Rectal smooth muscle tissue (tissue), 1 donor: Measurements from ENCODE around the gene SWI5.

ENCODE experiments used
- H3K27ac ChIP-seq: one replicate; pipeline ENCODE4 v1.7.0; 2013; ENCODE audit warnings: low read depth, low read length, inconsistent platforms
- H3K27me3 ChIP-seq: one replicate; pipeline ENCODE4 v1.7.0; 2013; ENCODE audit warnings: low read length; ENCODE audit not compliant: control insufficient read depth, insufficient read depth
- H3K36me3 ChIP-seq: one replicate; pipeline ENCODE4 v1.7.0; 2013; ENCODE audit warnings: low read length; ENCODE audit not compliant: control insufficient read depth, insufficient read depth
- H3K4me1 ChIP-seq: one replicate; pipeline ENCODE4 v1.7.0; 2013; ENCODE audit warnings: low read length; ENCODE audit not compliant: control insufficient read depth, insufficient read depth
- H3K4me3 ChIP-seq: one replicate; pipeline ENCODE4 v1.7.0; 2013; ENCODE audit warnings: low read length
- H3K9ac ChIP-seq: one replicate; pipeline ENCODE4 v1.7.0; 2013; ENCODE audit warnings: low read length

Gene SWI5

GRCh38 chr9:128245421-128246151 lies 30.5 kb upstream of the SWI5 start:
- Histone ChIP-seq H3K27me3 (peaks cover 3% of the 10 kb centered on the region), H3K4me1 (peaks cover 5% of the 10 kb centered on the region), H3K27ac (no peak overlapping the region), H3K4me3 (no peak overlapping the region), H3K9ac (no peak overlapping the region), H3K36me3 (peaks cover 4% of the 10 kb centered on the region)

DNA sequence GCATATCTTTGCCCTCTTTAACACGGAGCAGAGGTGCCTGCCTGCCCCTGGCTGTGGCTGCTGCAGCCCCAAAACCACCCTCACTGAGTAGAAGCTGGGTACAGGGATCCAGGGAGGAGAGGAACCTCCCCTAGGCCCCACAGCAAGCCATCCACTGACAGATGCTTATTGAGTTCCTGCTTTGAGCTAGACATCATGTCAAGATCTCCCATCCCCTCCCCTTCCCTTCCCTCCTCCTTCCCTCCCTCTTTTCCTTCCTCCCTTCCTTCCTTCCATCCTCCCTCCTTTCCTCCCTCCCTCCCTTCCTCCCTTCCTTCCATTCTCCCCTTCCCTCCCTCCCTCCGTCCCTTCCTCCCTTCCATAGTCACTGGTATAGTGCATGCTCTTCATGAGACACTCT lies 29.6 kb upstream of the SWI5 start:
- Histone ChIP-seq H3K4me3 (no peak overlapping the region), H3K27ac (no peak overlapping the region), H3K36me3 (peaks cover 4% of the 10 kb centered on the region), H3K9ac (no peak overlapping the region), H3K27me3 (peaks cover 3% of the 10 kb centered on the region), H3K4me1 (peaks cover 7% of the 10 kb centered on the region)

DNA sequence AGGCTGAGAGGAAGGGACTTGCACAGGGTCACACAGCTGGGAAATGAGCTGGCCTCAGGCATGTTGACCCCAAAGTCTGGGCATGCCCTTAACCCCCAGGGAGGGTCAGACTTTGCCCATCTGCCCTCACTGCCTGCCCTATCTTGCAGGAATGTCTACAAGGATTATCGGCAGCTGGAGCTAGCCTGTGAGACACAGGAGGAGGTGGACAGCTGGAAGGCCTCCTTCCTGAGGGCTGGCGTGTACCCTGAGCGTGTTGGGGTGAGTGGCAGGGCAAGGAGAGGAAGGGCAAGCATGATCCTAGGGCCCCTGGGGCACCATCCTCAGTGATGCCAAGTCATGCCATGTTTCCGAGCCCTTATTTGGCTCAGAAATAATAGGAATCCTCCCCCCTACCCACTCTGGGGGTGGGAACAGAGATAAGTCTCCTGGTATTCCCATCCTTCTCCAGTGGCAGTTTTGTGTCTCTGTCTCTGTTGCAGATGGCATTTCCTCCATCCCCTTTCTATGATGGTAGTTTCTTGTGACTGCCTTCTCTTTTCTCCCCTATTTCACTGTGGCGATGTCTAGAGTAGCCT lies 28.8 kb upstream of the SWI5 start:
- no peak overlapping the region for H3K27ac ChIP-seq
- peaks cover 8% of the 10 kb centered on the region for H3K27me3 ChIP-seq
- peaks cover 4% of the 10 kb centered on the region for H3K36me3 ChIP-seq
- H3K4me1 ChIP-seq, result peaks cover 7% of the 10 kb centered on the region
- H3K4me3 ChIP-seq, result no peak overlapping the region
- no peak overlapping the region for H3K9ac ChIP-seq

DNA sequence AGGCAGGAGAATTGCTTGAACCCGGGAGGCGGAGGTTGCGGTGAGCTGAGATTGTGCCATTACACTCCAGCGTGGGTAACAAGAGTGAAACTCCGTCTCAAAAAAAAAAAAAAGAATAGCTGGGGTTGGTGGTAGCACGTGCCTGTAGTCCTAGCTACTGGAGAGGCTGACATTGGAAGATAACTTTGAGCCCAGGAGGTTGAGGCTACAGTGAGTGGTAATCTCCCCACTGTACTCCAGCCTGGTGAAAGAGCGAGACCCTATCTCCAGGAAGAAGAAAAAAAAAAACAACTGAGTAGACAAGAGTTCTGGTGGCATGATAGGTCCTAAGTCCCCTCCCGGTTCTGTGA lies 26.5 kb upstream of the SWI5 start:
- Histone ChIP-seq H3K4me1 (peaks cover 7% of the 10 kb centered on the region), H3K4me3 (no peak overlapping the region), H3K27ac (no peak overlapping the region)

GRCh38 chr9:128249908-128250838 lies 25.9 kb upstream of the SWI5 start:
- H3K9ac ChIP-seq, result no peak overlapping the region
- H3K36me3 ChIP-seq, result peaks cover 4% of the 10 kb centered on the region
- H3K4me3 ChIP-seq, result peak overlapping the region; percentile 52
- peaks cover 5% of the 10 kb centered on the region for H3K27me3 ChIP-seq
- H3K27ac ChIP-seq, result no peak overlapping the region
- peaks cover 7% of the 10 kb centered on the region for H3K4me1 ChIP-seq

More for the DNA sequence above, 26.5 kb upstream of the SWI5 start:
- Histone ChIP-seq H3K9ac (no peak overlapping the region), H3K36me3 (peaks cover 4% of the 10 kb centered on the region), H3K27me3 (peaks cover 5% of the 10 kb centered on the region)

DNA sequence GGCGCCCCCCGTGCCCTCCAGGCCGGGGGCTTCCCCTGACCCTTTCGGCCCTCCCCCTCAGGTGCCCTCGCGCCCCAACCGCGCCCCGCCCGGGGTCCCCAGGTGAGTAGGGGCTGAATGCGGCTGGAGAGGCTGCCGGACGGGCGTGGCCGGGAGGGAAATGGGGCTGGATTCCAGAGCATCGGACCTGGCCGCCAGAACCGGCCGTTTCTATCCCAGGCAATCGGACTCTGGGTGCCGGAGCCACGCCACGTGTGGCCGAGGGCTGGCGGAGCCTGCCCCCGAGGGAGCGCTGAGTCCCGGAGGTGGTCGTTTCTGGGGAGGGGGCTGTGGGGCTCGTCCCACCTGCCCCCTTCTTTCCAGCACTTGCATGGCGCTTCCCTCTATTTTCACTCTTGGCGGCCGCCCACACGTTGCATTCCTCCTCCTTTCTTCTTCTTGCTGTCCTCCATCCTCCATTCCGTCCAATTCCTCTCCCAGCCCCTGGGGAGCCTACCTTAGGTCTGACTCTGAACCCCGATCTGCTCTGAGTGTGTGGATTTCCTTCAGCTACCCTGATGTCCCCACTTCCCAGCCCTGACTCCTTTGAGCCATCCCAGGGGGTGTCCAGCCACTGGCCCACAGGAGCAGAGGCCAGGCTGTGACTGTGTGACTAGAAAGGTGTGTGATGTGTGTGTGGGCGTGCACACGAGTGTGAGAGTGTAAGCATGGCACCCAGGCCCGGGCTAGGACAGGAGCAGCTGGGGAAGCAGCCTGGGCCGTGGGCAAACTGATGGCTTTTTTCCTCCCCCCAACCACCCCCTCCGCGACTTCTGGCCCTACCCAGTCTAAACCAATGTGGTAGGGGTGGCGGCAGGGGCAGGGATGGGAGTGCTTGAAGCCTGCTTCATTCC lies 25.0 kb upstream of the SWI5 start:
- Histone ChIP-seq H3K27me3 (peaks cover 5% of the 10 kb centered on the region), H3K9ac (no peak overlapping the region), H3K36me3 (peaks cover 4% of the 10 kb centered on the region), H3K27ac (no peak overlapping the region), H3K4me3 (peak overlapping the region; percentile 41), H3K4me1 (peaks cover 2% of the 10 kb centered on the region)

DNA sequence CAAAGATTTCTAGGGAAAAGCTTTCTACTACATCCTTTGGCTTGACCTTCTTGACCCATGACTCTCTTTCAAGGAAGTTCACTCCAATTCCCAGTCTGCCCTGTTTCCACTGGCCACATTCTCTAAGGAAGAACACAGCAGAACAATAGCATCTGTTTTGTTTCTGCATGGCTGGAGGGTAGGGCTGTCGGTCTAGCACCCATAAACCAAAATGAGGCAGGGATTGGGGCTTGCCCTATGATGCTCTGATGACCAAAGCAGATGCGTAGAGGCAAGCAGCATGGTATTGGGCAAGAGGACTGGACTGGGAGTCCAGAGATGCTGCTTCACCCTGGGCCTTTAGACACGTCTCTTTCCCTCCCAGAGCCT lies 24.4 kb upstream of the SWI5 start:
- Histone ChIP-seq H3K4me1 (peaks cover 2% of the 10 kb centered on the region), H3K27ac (no peak overlapping the region), H3K9ac (no peak overlapping the region), H3K4me3 (no peak overlapping the region), H3K36me3 (peaks cover 4% of the 10 kb centered on the region), H3K27me3 (peaks cover 5% of the 10 kb centered on the region)

DNA sequence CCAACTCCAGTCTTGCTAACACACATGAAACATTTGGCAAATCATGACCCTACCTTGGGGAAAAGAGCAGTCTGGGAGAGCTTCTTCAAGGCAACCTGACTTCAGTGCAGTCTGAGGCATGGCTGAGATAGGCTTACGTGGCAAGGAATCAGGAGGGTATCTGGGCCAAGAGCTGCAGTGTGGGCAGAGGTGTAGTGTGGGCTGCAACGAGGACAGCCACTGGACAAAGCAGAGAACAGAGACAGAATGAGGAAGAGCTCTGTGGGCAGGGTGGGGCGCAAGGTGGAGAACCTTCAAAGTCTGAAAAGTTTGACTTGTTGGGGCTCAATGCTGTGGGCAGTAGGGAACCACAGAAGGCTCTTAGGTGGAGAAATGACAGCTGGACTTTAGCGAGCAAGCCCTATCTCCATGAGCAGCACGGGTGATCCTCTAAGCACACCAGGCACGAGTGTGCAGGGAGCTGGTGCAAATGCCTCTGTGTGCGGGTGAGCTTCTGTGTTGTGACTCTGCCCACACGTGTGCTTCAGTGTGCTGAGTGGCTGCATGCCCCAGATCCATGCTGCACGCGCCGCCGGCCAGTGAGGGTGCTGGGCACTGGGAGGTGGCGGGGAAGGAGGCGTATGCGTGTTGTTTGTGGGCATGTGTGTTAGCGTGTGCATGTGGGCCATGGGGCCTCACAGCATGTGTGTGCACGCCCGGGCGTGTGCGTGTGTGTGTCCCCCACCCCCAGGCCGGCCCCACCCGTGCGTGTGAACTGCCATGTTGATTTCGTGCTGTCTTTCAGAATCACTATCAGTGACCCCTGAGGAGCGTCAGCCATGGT lies 23.5 kb upstream of the SWI5 start:
- no peak overlapping the region for H3K27ac ChIP-seq

GRCh38 chr9:128253140-128253990 lies 22.7 kb upstream of the SWI5 start:
- H3K36me3 ChIP-seq, result peaks cover 13% of the 10 kb centered on the region
- H3K4me3 ChIP-seq, result no peak overlapping the region
- H3K27ac ChIP-seq, result no peak overlapping the region
- H3K27me3 ChIP-seq, result peaks cover 5% of the 10 kb centered on the region
- H3K4me1 ChIP-seq, result peaks cover 2% of the 10 kb centered on the region
- no peak overlapping the region for H3K9ac ChIP-seq

More for the DNA sequence above, 23.5 kb upstream of the SWI5 start:
- Histone ChIP-seq H3K9ac (no peak overlapping the region), H3K27me3 (peaks cover 5% of the 10 kb centered on the region), H3K36me3 (peaks cover 7% of the 10 kb centered on the region), H3K4me1 (peaks cover 2% of the 10 kb centered on the region), H3K4me3 (no peak overlapping the region)

GRCh38 chr9:128253991-128254346 lies 22.1 kb upstream of the SWI5 start:
- H3K27me3 ChIP-seq, result peaks cover 5% of the 10 kb centered on the region
- no peak overlapping the region for H3K4me3 ChIP-seq
- peaks cover 16% of the 10 kb centered on the region for H3K36me3 ChIP-seq
- H3K9ac ChIP-seq, result no peak overlapping the region
- no peak overlapping the region for H3K27ac ChIP-seq
- peaks cover 2% of the 10 kb centered on the region for H3K4me1 ChIP-seq

GRCh38 chr9:128254362-128254761 lies 21.7 kb upstream of the SWI5 start:
- peaks cover 20% of the 10 kb centered on the region for H3K36me3 ChIP-seq
- no peak overlapping the region for H3K27ac ChIP-seq
- H3K9ac ChIP-seq, result no peak overlapping the region
- H3K27me3 ChIP-seq, result peaks cover 5% of the 10 kb centered on the region
- peaks cover 2% of the 10 kb centered on the region for H3K4me1 ChIP-seq
- H3K4me3 ChIP-seq, result no peak overlapping the region
